Measurements from ENCODE around the gene PRDM13. TPM values are rescaled to one million over a fixed set of nuclear protein-coding genes. Genes with fewer than 3 reads are reported as not detected.

The PRDM13 gene
- total RNA-seq, 5 donors from 2014 or later (not counting 1 experiment from before 2014, with no cell fraction given), result not detected

- H3K36me3 Mint-ChIP-seq, result no peaks in the 10 kb centered on the region
- POLR2A ChIA-PET, result interaction anchor here in 1 of 2 donors (0.6 kb wide), 1 partner anchor 42 kb away, joined by 7 read pairs; no protein-coding TSS in a partner anchor
Measured at GRCh38 chr6:99612551-99613408, 6.1 kb downstream of the PRDM13 start.

GRCh38 chr6:99613409-99613704, 6.7 kb downstream of the PRDM13 start:
- Histone ChIP-seq H3K36me3 (ENCODE audit: control insufficient read depth in 2 of 2, extremely low read depth in 1 of 2, insufficient read depth in 1 of 2, low read length in 1 of 2) (no peaks in the 10 kb centered on the region), H3K4me3 (ENCODE audit: control insufficient read depth in 1 of 2, extremely low read depth in 1 of 2, low read length in 1 of 2) (peak overlapping the region in 1 of 2 donors; percentile 2), H3K9me3 (peaks cover 5% of the 10 kb centered on the region), H3K27ac (ENCODE audit: low read length) (no peak overlapping the region), H3K27me3 (replicated peaks in 1 of 2; ENCODE audit: control insufficient read depth in 2 of 2, extremely low read depth in 1 of 2, insufficient read depth in 2 of 2, low read length in 1 of 2) (peaks cover 53 to 55% of the 10 kb centered on the region in 2 experiments), H3K4me1 (ENCODE audit: control insufficient read depth in 1 of 2, extremely low read depth in 1 of 2, insufficient read depth in 2 of 2, low read length in 2 of 2) (peaks cover 18 to 23% of the 10 kb centered on the region in 2 experiments)
- WGBS (ENCODE audit: insufficient coverage), result under 1% methylated on average over 37 of the region's 37 CpGs
- POLR2A ChIA-PET, result interaction anchor here in 1 of 2 donors (0.6 kb wide), 1 partner anchor 42 kb away, joined by 7 read pairs; no protein-coding TSS in a partner anchor
- Mint-ChIP-seq H3K27me3 (peaks cover 81 to 82% of the 10 kb centered on the region in 2 donors), H3K4me1 (peaks cover 22 to 33% (median 26%) of the 10 kb centered on the region in 3 donors), H3K4me3 (peak overlapping the region in 2 of 3 donors; percentile 65 to 74), H3K27ac (no peak overlapping the region), H3K9me3 (peaks cover 0 to 10% (median 2%) of the 10 kb centered on the region in 3 donors), H3K36me3 (no peaks in the 10 kb centered on the region)
- peak in 3 of 35 experiments; percentile 12 to 56 (median 28) for DNase-seq
- CTCF ChIA-PET, result no interaction called here
- ATAC-seq (replicated peaks in 1 of 4), result peak; percentile 48 to 63 (median 54)

More at GRCh38 chr6:99612551-99613408, 6.1 kb downstream of the PRDM13 start:
- no peaks in the 10 kb centered on the region for H3K9me3 ChIP-seq
- H3K27me3 ChIP-seq (replicated peaks in 1 of 2; ENCODE audit: control insufficient read depth in 2 of 2, extremely low read depth in 1 of 2, insufficient read depth in 2 of 2, low read length in 1 of 2), result peaks cover 51 to 57% of the 10 kb centered on the region in 2 experiments
- CTCF ChIA-PET, result interaction anchor here in 1 of 2 donors (0.9 kb wide), 1 partner anchor 11 kb away, joined by 3 read pairs; no protein-coding TSS in a partner anchor
- no peaks in the 10 kb centered on the region for H3K36me3 ChIP-seq (ENCODE audit: control insufficient read depth in 2 of 2, extremely low read depth in 1 of 2, insufficient read depth in 1 of 2, low read length in 1 of 2)
- H3K9me3 Mint-ChIP-seq, result peaks cover 0 to 10% (median 0%) of the 10 kb centered on the region in 3 donors
- peaks cover 81 to 82% of the 10 kb centered on the region in 2 donors for H3K27me3 Mint-ChIP-seq
- WGBS (ENCODE audit: insufficient coverage), result 23% methylated on average over 48 of the region's 56 CpGs
- ATAC-seq (replicated peaks in 1 of 4) (peak in 1 of 4 experiments; percentile 15), DNase-seq (no peak)
- H3K4me1 ChIP-seq (ENCODE audit: control insufficient read depth in 1 of 2, extremely low read depth in 1 of 2, insufficient read depth in 2 of 2, low read length in 2 of 2), result peaks cover 18 to 27% of the 10 kb centered on the region in 2 experiments
- H3K4me3 ChIP-seq (ENCODE audit: control insufficient read depth in 1 of 2, extremely low read depth in 1 of 2, low read length in 1 of 2), result peak overlapping the region in 1 of 2 donors; percentile 2
- peaks cover 22 to 33% (median 26%) of the 10 kb centered on the region in 3 donors for H3K4me1 Mint-ChIP-seq
- no peak overlapping the region for H3K27ac Mint-ChIP-seq
- no peak overlapping the region for H3K27ac ChIP-seq (ENCODE audit: low read length)
- H3K4me3 Mint-ChIP-seq, result peak overlapping the region; percentile 36 to 74 (median 37)

GRCh38 chr6:99613705-99614429, 7.2 kb downstream of the PRDM13 start:
- peak in 4 of 35 experiments; percentile 18 to 54 (median 33) for DNase-seq
- H3K27me3 ChIP-seq (replicated peaks in 1 of 2; ENCODE audit: control insufficient read depth in 2 of 2, extremely low read depth in 1 of 2, insufficient read depth in 2 of 2, low read length in 1 of 2), result peaks cover 53 to 54% of the 10 kb centered on the region in 2 experiments
- ChIA-PET CTCF (no interaction called here), POLR2A (interaction anchor here in 1 of 2 donors (0.6 kb wide), 1 partner anchor 43 kb away, joined by 7 read pairs; no protein-coding TSS in a partner anchor)
- H3K4me3 ChIP-seq (ENCODE audit: control insufficient read depth in 1 of 2, extremely low read depth in 1 of 2, low read length in 1 of 2), result peak overlapping the region; percentile 40 to 75
- H3K27ac ChIP-seq (ENCODE audit: low read length), result no peak overlapping the region
- H3K36me3 Mint-ChIP-seq, result no peaks in the 10 kb centered on the region
- H3K9me3 ChIP-seq, result peaks cover 5% of the 10 kb centered on the region
- H3K27me3 Mint-ChIP-seq, result peaks cover 80% of the 10 kb centered on the region in 2 donors
- WGBS (ENCODE audit: insufficient coverage), result 2% methylated on average over 80 of the region's 82 CpGs
- peak; percentile 71 to 74 (median 74) for ATAC-seq (replicated peaks in 1 of 4)
- H3K4me1 ChIP-seq (ENCODE audit: control insufficient read depth in 1 of 2, extremely low read depth in 1 of 2, insufficient read depth in 2 of 2, low read length in 2 of 2), result peaks cover 18 to 21% of the 10 kb centered on the region in 2 experiments
- H3K27ac Mint-ChIP-seq, result no peak overlapping the region
- peak overlapping the region; percentile 54 to 74 (median 65) for H3K4me3 Mint-ChIP-seq
- peaks cover 0 to 9% (median 3%) of the 10 kb centered on the region in 3 donors for H3K9me3 Mint-ChIP-seq
- no peaks in the 10 kb centered on the region for H3K36me3 ChIP-seq (ENCODE audit: control insufficient read depth in 2 of 2, extremely low read depth in 1 of 2, insufficient read depth in 1 of 2, low read length in 1 of 2)
- peaks cover 22 to 32% (median 26%) of the 10 kb centered on the region in 3 donors for H3K4me1 Mint-ChIP-seq

- H3K27me3 ChIP-seq (replicated peaks in 1 of 2; ENCODE audit: control insufficient read depth in 2 of 2, extremely low read depth in 1 of 2, insufficient read depth in 2 of 2, low read length in 1 of 2), result peaks cover 48 to 51% of the 10 kb centered on the region in 2 experiments
- peak; percentile 25 to 39 (median 31) for ATAC-seq (replicated peaks in 1 of 4)
- H3K9me3 ChIP-seq, result peaks cover 5% of the 10 kb centered on the region
- peak in 1 of 35 experiments; percentile 44 for DNase-seq
- H3K4me3 ChIP-seq (ENCODE audit: control insufficient read depth in 1 of 2, extremely low read depth in 1 of 2, low read length in 1 of 2), result peak overlapping the region; percentile 40 to 75
- H3K27ac ChIP-seq (ENCODE audit: low read length), result no peak overlapping the region
- peaks cover 0 to 4% (median 3%) of the 10 kb centered on the region in 3 donors for H3K9me3 Mint-ChIP-seq
- WGBS (ENCODE audit: insufficient coverage), result 4% methylated on average over 50 of the region's 55 CpGs
- H3K36me3 Mint-ChIP-seq, result no peaks in the 10 kb centered on the region
- peaks cover 78 to 81% of the 10 kb centered on the region in 2 donors for H3K27me3 Mint-ChIP-seq
- H3K4me1 ChIP-seq (ENCODE audit: control insufficient read depth in 1 of 2, extremely low read depth in 1 of 2, insufficient read depth in 2 of 2, low read length in 2 of 2), result peaks cover 18 to 24% of the 10 kb centered on the region in 2 experiments
- ChIA-PET CTCF (no interaction called here), POLR2A (no interaction called here)
- H3K27ac Mint-ChIP-seq, result peak overlapping the region in 1 of 2 donors; percentile 70
- H3K4me3 Mint-ChIP-seq, result peak overlapping the region; percentile 54 to 74 (median 65)
- H3K36me3 ChIP-seq (ENCODE audit: control insufficient read depth in 2 of 2, extremely low read depth in 1 of 2, insufficient read depth in 1 of 2, low read length in 1 of 2), result no peaks in the 10 kb centered on the region
- peaks cover 21 to 28% (median 21%) of the 10 kb centered on the region in 3 donors for H3K4me1 Mint-ChIP-seq
Measured at GRCh38 chr6:99614430-99615186, 8.0 kb downstream of the PRDM13 start.

GRCh38 chr6:99617131-99617530, 10.5 kb downstream of the PRDM13 start:
- Mint-ChIP-seq H3K4me1 (peaks cover 9 to 13% (median 12%) of the 10 kb centered on the region in 3 donors), H3K9me3 (peaks cover 0 to 3% (median 0%) of the 10 kb centered on the region in 3 donors), H3K36me3 (no peaks in the 10 kb centered on the region), H3K27ac (no peak overlapping the region), H3K27me3 (peaks cover 74 to 81% of the 10 kb centered on the region in 2 donors), H3K4me3 (no peak overlapping the region)
- ChIA-PET CTCF (no interaction called here), POLR2A (no interaction called here)
- peaks cover 5% of the 10 kb centered on the region for H3K9me3 ChIP-seq
- DNase-seq (no peak), ATAC-seq (replicated peaks in 1 of 4) (no peak)
- peaks cover 9 to 24% of the 10 kb centered on the region in 2 experiments for H3K4me1 ChIP-seq (ENCODE audit: control insufficient read depth in 1 of 2, extremely low read depth in 1 of 2, insufficient read depth in 2 of 2, low read length in 2 of 2)
- H3K36me3 ChIP-seq (ENCODE audit: control insufficient read depth in 2 of 2, extremely low read depth in 1 of 2, insufficient read depth in 1 of 2, low read length in 1 of 2), result no peaks in the 10 kb centered on the region
- no peak overlapping the region for H3K27ac ChIP-seq (ENCODE audit: low read length)
- 100% methylated on average over 1 of the region's 2 CpGs for WGBS (ENCODE audit: insufficient coverage)
- H3K4me3 ChIP-seq (ENCODE audit: control insufficient read depth in 1 of 2, extremely low read depth in 1 of 2, low read length in 1 of 2), result no peak overlapping the region
- peaks cover 47 to 59% of the 10 kb centered on the region in 2 experiments for H3K27me3 ChIP-seq (replicated peaks in 1 of 2; ENCODE audit: control insufficient read depth in 2 of 2, extremely low read depth in 1 of 2, insufficient read depth in 2 of 2, low read length in 1 of 2)
